Karpas-422 (cell line): ENCODE data around the gene ACOT7. TPM values are rescaled to one million over a fixed set of nuclear protein-coding genes. Genes with fewer than 3 reads are reported as not detected.
"Not testable (repeated sequence)": the region's sequence is repeated elsewhere in the genome, so short reads cannot be mapped to it uniquely, and the experiment has no call there.

ENCODE experiments used
- DNase-seq: peaks from one replicate; pipeline ENCODE4 v3.0.0-alpha.2; 2015
- H2AFZ ChIP-seq: fragments of 200-600 bp; sonication (generic); 2 replicates; pipeline ENCODE4 v1.6.1; 2014; ENCODE audit warnings: antibody characterized with exemption, low read length, mixed read lengths
- H3K27ac ChIP-seq: fragments of 200-600 bp; sonication (generic); 2 replicates; pipeline ENCODE4 v1.5.1; 2014; ENCODE audit warnings: mild to moderate bottlenecking, low read length, moderate library complexity
- H3K27me3 ChIP-seq: fragments of 200-600 bp; sonication (generic); 2 replicates; pipeline ENCODE4 v1.6.1; 2014; ENCODE audit warnings: low read length, mixed read lengths
- H3K36me3 ChIP-seq: fragments of 200-600 bp; sonication (generic); 2 replicates; pipeline ENCODE4 v1.6.1; 2014; ENCODE audit warnings: low read length, mixed read lengths; ENCODE audit not compliant: insufficient read depth
- H3K4me1 ChIP-seq: fragments of 200-600 bp; sonication (generic); 2 replicates; pipeline ENCODE4 v1.6.1; 2014; ENCODE audit warnings: mild to moderate bottlenecking, low read length, mixed read lengths
- H3K4me2 ChIP-seq: fragments of 200-600 bp; sonication (generic); 2 replicates; pipeline ENCODE4 v1.6.1; 2014; ENCODE audit warnings: low read length, low read depth, mild to moderate bottlenecking; ENCODE audit not compliant: poor library complexity, severe bottlenecking
- H3K4me3 ChIP-seq: fragments of 200-600 bp; sonication (generic); 2 replicates; pipeline ENCODE4 v1.5.1; 2014; ENCODE audit warnings: mild to moderate bottlenecking, antibody characterized with exemption, low read length, mixed read lengths
- H3K79me2 ChIP-seq: fragments of 200-600 bp; sonication (generic); 2 replicates; pipeline ENCODE4 v1.6.1; 2014; ENCODE audit warnings: mild to moderate bottlenecking, low read length, mixed read lengths
- H3K9ac ChIP-seq: fragments of 200-600 bp; sonication (generic); 2 replicates; pipeline ENCODE4 v1.6.0; 2014; ENCODE audit warnings: low read length
- H3K9me2 ChIP-seq: fragments of 200-600 bp; sonication (generic), shearing (Covaris generic); replicated peaks from 2 replicates; pipeline ENCODE4 v1.6.0; 2014; ENCODE audit warnings: mild to moderate bottlenecking, low read length, moderate library complexity; ENCODE audit not compliant: insufficient read depth
- H3K9me3 ChIP-seq: fragments of 300-700, 200-600 bp; sonication (generic); 2 replicates; pipeline ENCODE4 v1.6.1; 2014; ENCODE audit warnings: low read length, mixed read lengths
- H4K20me1 ChIP-seq: fragments of 200-600 bp; sonication (generic); 2 replicates; pipeline ENCODE4 v1.6.1; 2014; ENCODE audit warnings: mild to moderate bottlenecking, antibody characterized with exemption, low read length, low read depth; ENCODE audit not compliant: insufficient read depth
- total RNA-seq: library from RNA; depleted of rRNA; stranded (reverse); fragments of >200 nt; shearing (Covaris generic); gene quantifications from 2 replicates; pipeline ENCODE4 v1.2.3, GENCODE V29; 2014; ENCODE audit warnings: low replicate concordance; rRNA removed

Gene ACOT7
- total RNA-seq, result 11.8 and 25.9 TPM in 2 replicates

- Histone ChIP-seq H3K4me3 (peak within 1 kb of the TSS; percentile 98), H4K20me1 (peaks cover 5% of the 10 kb centered on the region; the same call in 1 of the 2 replicates), H3K4me2 (peak within 1 kb of the TSS; percentile 77), H3K9me3 (no peaks in the 10 kb centered on the region), H3K9ac (peak within 1 kb of the TSS; percentile 95), H3K4me1 (peaks cover 16% of the 10 kb centered on the region), H2AFZ (peak within 1 kb of the TSS; percentile 75; the same call in 1 of the 2 replicates), H3K79me2 (peaks cover 41% of the 10 kb centered on the region), H3K27me3 (no peaks in the 10 kb centered on the region), H3K9me2 (no peaks in the 10 kb centered on the region), H3K27ac (peak within 1 kb of the TSS; percentile 44), H3K36me3 (no peaks in the 10 kb centered on the region)
- DNase-seq, result peak; percentile 96
Measured at GRCh38 chr1:6393400-6394187, at the start of gene ACOT7. ACOT7 (minus strand) TSS chr1:6393767; CDS start chr1:6393399, 368 bp downstream.

- no peak overlapping the region for H3K9ac ChIP-seq
- no peaks in the 10 kb centered on the region for H3K79me2 ChIP-seq
- no peak overlapping the region for H3K27ac ChIP-seq
- H3K27me3 ChIP-seq, result no peaks in the 10 kb centered on the region
- H3K4me3 ChIP-seq, result no peak overlapping the region
- no peaks in the 10 kb centered on the region for H3K9me3 ChIP-seq
- no peak overlapping the region for H3K4me2 ChIP-seq
- H4K20me1 ChIP-seq, result 0 out of 2 replicates have a peak, but pooled peaks cover 5% of the 10 kb centered on the region
- peaks cover 3% of the 10 kb centered on the region; the same call in 1 of the 2 replicates for H3K4me1 ChIP-seq
- H3K36me3 ChIP-seq, result no peaks in the 10 kb centered on the region
- DNase-seq, result no peak
- H3K9me2 ChIP-seq, result no peaks in the 10 kb centered on the region
- no peak overlapping the region for H2AFZ ChIP-seq
Measured at GRCh38 chr1:6441586-6441985, 48.0 kb upstream of the ACOT7 start.

- Histone ChIP-seq H3K9ac (no peak overlapping the region), H3K9me3 (no peaks in the 10 kb centered on the region), H3K4me2 (no peak overlapping the region), H4K20me1 (0 out of 2 replicates have a peak, but pooled peaks cover 5% of the 10 kb centered on the region), H3K9me2 (no peaks in the 10 kb centered on the region), H2AFZ (no peak overlapping the region), H3K4me3 (no peak overlapping the region), H3K27me3 (no peaks in the 10 kb centered on the region), H3K4me1 (peaks cover 3% of the 10 kb centered on the region; the same call in 1 of the 2 replicates), H3K79me2 (no peaks in the 10 kb centered on the region), H3K36me3 (no peaks in the 10 kb centered on the region), H3K27ac (no peak overlapping the region)
- DNase-seq, result no peak
Measured at GRCh38 chr1:6440198-6441126, 46.9 kb upstream of the ACOT7 start.

GRCh38 chr1:6438047-6438525 is 44.5 kb upstream of the ACOT7 start:
- no peaks in the 10 kb centered on the region for H3K79me2 ChIP-seq
- H3K27me3 ChIP-seq, result no peaks in the 10 kb centered on the region

GRCh38 chr1:6437012-6437700 is 43.6 kb upstream of the ACOT7 start:
- not testable (repeated sequence) for H3K9me3 ChIP-seq, H3K9ac ChIP-seq, H3K4me1 ChIP-seq, H2AFZ ChIP-seq, H3K9me2 ChIP-seq, H4K20me1 ChIP-seq, H3K4me2 ChIP-seq, H3K36me3 ChIP-seq, H3K27me3 ChIP-seq, H3K27ac ChIP-seq, H3K4me3 ChIP-seq, H3K79me2 ChIP-seq
- peak; percentile 53 for DNase-seq

More at GRCh38 chr1:6438047-6438525, 44.5 kb upstream of the ACOT7 start:
- Histone ChIP-seq H3K27ac (no peak overlapping the region), H4K20me1 (0 out of 2 replicates have a peak, but pooled peaks cover 5% of the 10 kb centered on the region), H3K4me3 (no peak overlapping the region), H3K9me2 (no peaks in the 10 kb centered on the region), H3K4me2 (no peak overlapping the region), H2AFZ (no peak overlapping the region), H3K36me3 (no peaks in the 10 kb centered on the region), H3K4me1 (peaks cover 3% of the 10 kb centered on the region; the same call in 1 of the 2 replicates), H3K9ac (no peak overlapping the region), H3K9me3 (no peaks in the 10 kb centered on the region)
- peak; percentile 88 for DNase-seq

- H3K36me3 ChIP-seq, H3K9me2 ChIP-seq, H3K4me1 ChIP-seq, H2AFZ ChIP-seq, H3K4me2 ChIP-seq, H3K27ac ChIP-seq, H4K20me1 ChIP-seq, H3K9ac ChIP-seq, H3K9me3 ChIP-seq, H3K79me2 ChIP-seq, DNase-seq, H3K27me3 ChIP-seq, H3K4me3 ChIP-seq: not testable (repeated sequence)
Measured at GRCh38 chr1:6436277-6436676, 42.7 kb upstream of the ACOT7 start.

GRCh38 chr1:6435547-6435946 is 42.0 kb upstream of the ACOT7 start:
- H3K79me2 ChIP-seq, result no peaks in the 10 kb centered on the region
- no peak overlapping the region for H3K4me2 ChIP-seq
- H4K20me1 ChIP-seq, result 0 out of 2 replicates have a peak, but pooled peaks cover 5% of the 10 kb centered on the region
- H3K4me3 ChIP-seq, result no peak overlapping the region
- no peaks in the 10 kb centered on the region for H3K9me3 ChIP-seq
- H3K9ac ChIP-seq, result no peak overlapping the region
- no peaks in the 10 kb centered on the region for H3K27me3 ChIP-seq
- peaks cover 3% of the 10 kb centered on the region; the same call in 1 of the 2 replicates for H3K4me1 ChIP-seq
- no peak for DNase-seq
- H3K9me2 ChIP-seq, result no peaks in the 10 kb centered on the region
- no peak overlapping the region for H2AFZ ChIP-seq
- H3K36me3 ChIP-seq, result no peaks in the 10 kb centered on the region
- H3K27ac ChIP-seq, result no peak overlapping the region
